SK-N-SH (cell line): Measurements from ENCODE around the gene SERPINA3. TPM values are rescaled to one million over a fixed set of nuclear protein-coding genes. Genes with fewer than 3 reads are reported as not detected.

Source experiments
- CTCF ChIA-PET: fragments of 300-600, 350-600 bp; formaldehyde crosslinking; extraction: SDS; loops from one replicate; lab custom pipeline; 2021; lab: Yijun Ruan, JAX
- POLR2A ChIA-PET: fragments of 350-600 bp; sonication (Branson Sonifier 250); formaldehyde crosslinking; extraction: SDS; loops from one replicate; lab custom pipeline; 2020; ENCODE audit warnings: antibody characterized with exemption, inconsistent platforms; lab: Yijun Ruan, JAX
- DNase-seq: peaks from one replicate; pipeline ENCODE4 v3.0.0; 2012
- H2AFZ ChIP-seq: fragments of 200-600 bp; sonication (generic); 2 replicates; pipeline ENCODE4 v1.8.1; 2016; ENCODE audit warnings: antibody characterized with exemption, mild to moderate bottlenecking, low read depth
- H3F3A ChIP-seq: fragments of 200-600 bp; sonication (generic); replicated peaks from 2 replicates; pipeline ENCODE3; 2016; ENCODE audit warnings: antibody characterized with exemption, mild to moderate bottlenecking; ENCODE audit not compliant: insufficient read depth
- H3K27ac ChIP-seq, 2 experiments: fragments of 200-500 bp in 1 of 2; fragments of 200-600 bp in 1 of 2; sonication (Bioruptor generic) in 1 of 2; sonication (generic), shearing (Covaris generic) in 1 of 2; 2 replicates each; pipeline versions ENCODE4 v1.5.1 to v1.6.1; 2014 to 2016; ENCODE audit warnings: low read depth in 2 of 2, inconsistent platforms in 1 of 2, low read length in 1 of 2, mild to moderate bottlenecking in 1 of 2, mixed read lengths in 1 of 2
- H3K27me3 ChIP-seq: fragments of 200-600 bp; sonication (generic), shearing (Covaris generic); 2 replicates; pipeline ENCODE4 v1.6.1; 2016; ENCODE audit warnings: mixed run types; ENCODE audit not compliant: insufficient read depth
- H3K36me3 ChIP-seq, 2 experiments: fragments of 200-500 bp in 1 of 2; fragments of 200-600 bp in 1 of 2; sonication (Bioruptor generic) in 1 of 2; sonication (generic) in 1 of 2; replicated peaks in 1 of 2; 2 replicates each; pipeline versions ENCODE3 to v1.5.1; 2014 to 2016; ENCODE audit warnings: low read length in 1 of 2, mild to moderate bottlenecking in 1 of 2; ENCODE audit not compliant: insufficient read depth in 2 of 2, control insufficient read depth in 1 of 2
- H3K4me1 ChIP-seq, 2 experiments: fragments of 200-500 bp in 1 of 2; fragments of 200-600 bp in 1 of 2; sonication (Bioruptor generic) in 1 of 2; sonication (generic), shearing (Covaris generic) in 1 of 2; 2 replicates each; pipeline versions ENCODE4 v1.5.1 to v1.6.1; 2014 to 2016; ENCODE audit warnings: low read depth in 1 of 2, low read length in 1 of 2, mixed run types in 1 of 2; ENCODE audit not compliant: insufficient read depth in 2 of 2, control insufficient read depth in 1 of 2
- H3K4me2 ChIP-seq: fragments of 200-600 bp; sonication (generic), shearing (Covaris generic); 2 replicates; pipeline ENCODE4 v1.6.1; 2017; ENCODE audit warnings: mixed run types
- H3K4me3 ChIP-seq, 2 experiments: fragments of 200-500 bp in 1 of 2; fragments of 200-600 bp in 1 of 2; sonication (Bioruptor generic) in 1 of 2; sonication (generic), shearing (Covaris generic) in 1 of 2; 2 replicates each; pipeline versions ENCODE4 v1.5.1 to v1.8.1; 2014 to 2016; ENCODE audit warnings: low read depth in 2 of 2, inconsistent platforms in 1 of 2, low read length in 1 of 2, mild to moderate bottlenecking in 1 of 2, mixed read lengths in 1 of 2, moderate library complexity in 1 of 2
- H3K79me2 ChIP-seq: fragments of 200-600 bp; sonication (generic); 2 replicates; pipeline ENCODE4 v1.8.1; 2017; ENCODE audit warnings: mild to moderate bottlenecking; ENCODE audit not compliant: insufficient read depth
- H3K9ac ChIP-seq: fragments of 200-600 bp; sonication (generic); 2 replicates; pipeline ENCODE4 v1.6.1; 2017; ENCODE audit warnings: mixed run types
- H3K9me2 ChIP-seq: fragments of 200-600 bp; sonication (generic); 2 replicates; pipeline ENCODE4 v1.6.1; 2017; ENCODE audit warnings: mixed run types
- H3K9me3 ChIP-seq: fragments of 200-600 bp; sonication (generic); 2 replicates; pipeline ENCODE4 v1.6.1; 2017; ENCODE audit warnings: mixed run types, mild to moderate bottlenecking, moderate library complexity
- H4K20me1 ChIP-seq: fragments of 200-600 bp; sonication (generic); 2 replicates; pipeline ENCODE4 v1.6.1; 2017; ENCODE audit warnings: mild to moderate bottlenecking, mixed run types; ENCODE audit not compliant: insufficient read depth
- ELF1 ChIP-seq: IDR thresholded peaks from 2 replicates; pipeline ENCODE4 v1.4.0; 2012
- FOSL2 ChIP-seq: IDR thresholded peaks from 2 replicates; pipeline ENCODE4 v1.4.0; 2012; ENCODE audit warnings: low read depth, mild to moderate bottlenecking, moderate library complexity, borderline replicate concordance
- FOXJ3 ChIP-seq: sonication (generic); formaldehyde crosslinking; IDR thresholded peaks from 2 replicates; pipeline ENCODE4 v1.5.1; 2020; ENCODE audit warnings: mild to moderate bottlenecking, missing genetic modification reagents
- JUND ChIP-seq: IDR thresholded peaks from 2 replicates; pipeline ENCODE4 v1.4.0; 2012
- MAX ChIP-seq: IDR thresholded peaks from 2 replicates; pipeline ENCODE4 v1.4.0; 2012; ENCODE audit warnings: low read depth
- MEF2A ChIP-seq: IDR thresholded peaks from 2 replicates; pipeline ENCODE4 v1.4.0; 2012; ENCODE audit warnings: low read depth, borderline replicate concordance
- MXI1 ChIP-seq: IDR thresholded peaks from 2 replicates; pipeline ENCODE4 v1.6.1; 2012; ENCODE audit warnings: mild to moderate bottlenecking, low read depth, low read length, improper control_type of control experiment
- POLR2AphosphoS5 ChIP-seq: IDR thresholded peaks from 2 replicates; pipeline ENCODE4 v1.6.1; 2012; ENCODE audit warnings: low read depth, low read length
- RAD21 ChIP-seq: IDR thresholded peaks from 2 replicates; pipeline ENCODE4 v1.6.1; 2012; ENCODE audit warnings: mild to moderate bottlenecking, low read length
- RXRA ChIP-seq: IDR thresholded peaks from 2 replicates; pipeline ENCODE4 v1.4.0; 2012; ENCODE audit warnings: low read depth, mild to moderate bottlenecking, borderline replicate concordance
- USF2 ChIP-seq: fragments of 150-350 bp; IDR thresholded peaks from 2 replicates; pipeline ENCODE4 v1.6.1; 2017; ENCODE audit warnings: antibody characterized with exemption, low read length, low read depth, borderline replicate concordance
- ZBTB33 ChIP-seq: IDR thresholded peaks from 2 replicates; pipeline ENCODE4 v1.4.0; 2012; ENCODE audit warnings: low read depth, borderline replicate concordance
- WGBS: methylation state at CpG from one replicate; pipeline ENCODE4 v1.1.6; 2017; ENCODE audit warnings: low lambda C conversion rate; 5-methylcytosine and 5-hydroxymethylcytosine counted together
- polyA plus RNA-seq, 3 experiments: library from polyadenylated mRNA; depleted of rRNA; stranded (reverse); fragments of >200 nt; gene quantifications; 2 replicates each; pipeline ENCODE4 v1.2.3, GENCODE V29; 2012
- TF ChIP-seq, protein P1 (sequence below): IDR thresholded peaks from 2 replicates; pipeline ENCODE4 v1.6.1; 2012; ENCODE audit warnings: mild to moderate bottlenecking, low read depth, low read length, moderate library complexity

SERPINA3 gene
- polyA plus RNA-seq, 1 of the 3 experiments (the other 2 are of a cell fraction), result 0.25 TPM

GRCh38 chr14:94643316-94644101, 31.3 kb downstream of the SERPINA3 start (continued):
- TF ChIP-seq, protein P1, sequence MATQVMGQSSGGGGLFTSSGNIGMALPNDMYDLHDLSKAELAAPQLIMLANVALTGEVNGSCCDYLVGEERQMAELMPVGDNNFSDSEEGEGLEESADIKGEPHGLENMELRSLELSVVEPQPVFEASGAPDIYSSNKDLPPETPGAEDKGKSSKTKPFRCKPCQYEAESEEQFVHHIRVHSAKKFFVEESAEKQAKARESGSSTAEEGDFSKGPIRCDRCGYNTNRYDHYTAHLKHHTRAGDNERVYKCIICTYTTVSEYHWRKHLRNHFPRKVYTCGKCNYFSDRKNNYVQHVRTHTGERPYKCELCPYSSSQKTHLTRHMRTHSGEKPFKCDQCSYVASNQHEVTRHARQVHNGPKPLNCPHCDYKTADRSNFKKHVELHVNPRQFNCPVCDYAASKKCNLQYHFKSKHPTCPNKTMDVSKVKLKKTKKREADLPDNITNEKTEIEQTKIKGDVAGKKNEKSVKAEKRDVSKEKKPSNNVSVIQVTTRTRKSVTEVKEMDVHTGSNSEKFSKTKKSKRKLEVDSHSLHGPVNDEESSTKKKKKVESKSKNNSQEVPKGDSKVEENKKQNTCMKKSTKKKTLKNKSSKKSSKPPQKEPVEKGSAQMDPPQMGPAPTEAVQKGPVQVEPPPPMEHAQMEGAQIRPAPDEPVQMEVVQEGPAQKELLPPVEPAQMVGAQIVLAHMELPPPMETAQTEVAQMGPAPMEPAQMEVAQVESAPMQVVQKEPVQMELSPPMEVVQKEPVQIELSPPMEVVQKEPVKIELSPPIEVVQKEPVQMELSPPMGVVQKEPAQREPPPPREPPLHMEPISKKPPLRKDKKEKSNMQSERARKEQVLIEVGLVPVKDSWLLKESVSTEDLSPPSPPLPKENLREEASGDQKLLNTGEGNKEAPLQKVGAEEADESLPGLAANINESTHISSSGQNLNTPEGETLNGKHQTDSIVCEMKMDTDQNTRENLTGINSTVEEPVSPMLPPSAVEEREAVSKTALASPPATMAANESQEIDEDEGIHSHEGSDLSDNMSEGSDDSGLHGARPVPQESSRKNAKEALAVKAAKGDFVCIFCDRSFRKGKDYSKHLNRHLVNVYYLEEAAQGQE, result no peak
- TF ChIP-seq USF2 (no peak), ELF1 (no peak), POLR2AphosphoS5 (no peak), FOSL2 (no peak), MEF2A (no peak), MXI1 (no peak)

DNA sequence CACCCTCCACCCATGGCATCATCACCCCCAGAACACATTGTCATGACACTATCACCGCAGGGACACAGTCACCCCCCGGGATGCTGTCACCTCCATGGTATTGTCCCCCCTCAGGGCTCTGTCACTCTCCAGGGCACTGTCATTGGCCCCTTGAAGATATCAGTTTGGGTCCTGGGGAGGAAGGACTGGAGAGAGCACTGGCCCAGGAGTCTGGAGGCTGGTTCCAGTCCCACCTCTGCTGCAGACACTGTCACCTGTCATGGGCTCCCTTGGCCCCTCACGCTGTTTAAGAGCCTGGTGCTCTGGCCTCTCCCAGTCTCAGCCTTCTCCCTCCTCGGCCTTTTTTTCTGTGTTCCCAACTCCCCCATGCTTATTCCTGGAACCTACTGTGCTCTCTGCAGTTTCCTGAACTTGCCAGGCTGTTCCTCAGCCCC, 31.9 kb downstream of the SERPINA3 start:
- H3K9me3 ChIP-seq, result no peaks in the 10 kb centered on the region
- no peaks in the 10 kb centered on the region for H3K36me3 ChIP-seq
- H3K4me3 ChIP-seq, result no peak overlapping the region
- no peak overlapping the region for H2AFZ ChIP-seq
- no peaks in the 10 kb centered on the region for H3K79me2 ChIP-seq
- no peak overlapping the region for H3K9ac ChIP-seq
- no peak overlapping the region for H3K27ac ChIP-seq
- no peak for DNase-seq
- no peaks in the 10 kb centered on the region for H3K4me1 ChIP-seq
- WGBS, result 65% methylated on average over 4 of the region's 4 CpGs
- CTCF ChIA-PET, result no interaction called here
- H3K27me3 ChIP-seq, result no peaks in the 10 kb centered on the region; the same call in 1 of the 2 replicates
- no peak overlapping the region for H3K4me2 ChIP-seq
- POLR2A ChIA-PET, result no interaction called here
- H4K20me1 ChIP-seq, result no peaks in the 10 kb centered on the region
- no peaks in the 10 kb centered on the region for H3K9me2 ChIP-seq
- no peaks in the 10 kb centered on the region for H3F3A ChIP-seq
- TF ChIP-seq MEF2A (no peak), JUND (no peak), RXRA (no peak)

DNA sequence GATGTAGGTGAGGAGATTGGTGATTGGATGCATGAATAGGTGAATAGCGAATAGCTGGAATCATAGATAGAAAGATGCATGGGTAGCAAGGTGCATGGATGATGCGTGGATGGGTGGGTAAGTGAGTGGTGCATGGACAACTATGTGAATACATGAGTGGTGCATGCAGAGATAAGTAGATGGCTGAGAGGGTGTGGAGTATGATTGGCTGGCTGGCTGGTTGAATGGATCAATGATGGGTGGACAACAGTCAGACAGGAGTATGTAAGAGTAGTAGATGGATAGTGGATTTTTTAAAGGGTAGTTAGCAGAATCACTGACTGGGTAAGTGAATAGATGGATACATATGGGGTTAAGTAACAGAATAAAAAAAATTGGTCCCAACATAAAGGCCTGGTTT, 33.9 kb downstream of the SERPINA3 start:
- CTCF ChIA-PET, result no interaction called here
- no peak overlapping the region for H3K27ac ChIP-seq
- H4K20me1 ChIP-seq, result no peaks in the 10 kb centered on the region
- 32% methylated on average over 2 of the region's 2 CpGs for WGBS
- no peak overlapping the region for H2AFZ ChIP-seq
- H3K4me1 ChIP-seq, result no peaks in the 10 kb centered on the region
- no peak overlapping the region for H3K4me3 ChIP-seq
- no peak for TF ChIP-seq FOXJ3 (CRISPR knock-in tag)
- no peak for TF ChIP-seq USF2
- no peak for TF ChIP-seq MAX
- no peak for TF ChIP-seq ZBTB33
- no peak for TF ChIP-seq RAD21
- H3K9me3 ChIP-seq, result no peaks in the 10 kb centered on the region
- H3K9me2 ChIP-seq, result no peaks in the 10 kb centered on the region
- no peaks in the 10 kb centered on the region; the same call in 1 of the 2 replicates for H3K27me3 ChIP-seq
- H3K79me2 ChIP-seq, result no peaks in the 10 kb centered on the region
- H3K36me3 ChIP-seq, result no peaks in the 10 kb centered on the region
- no peak overlapping the region for H3K9ac ChIP-seq
- no peaks in the 10 kb centered on the region for H3F3A ChIP-seq
- no peak for DNase-seq
- no peak overlapping the region for H3K4me2 ChIP-seq
- POLR2A ChIA-PET, result no interaction called here
